B cell (primary cell): ENCODE data around the gene ERICH2. TPM values are rescaled to one million over a fixed set of nuclear protein-coding genes. Genes with fewer than 3 reads are reported as not detected.

Experiments used
- ATAC-seq: fragments of 200-7000 bp; cut with Tn5 transposase; one replicate; pipeline ENCODE4 v1.10.0; 2021; ENCODE audit warnings: low read depth, mild to moderate bottlenecking, moderate number of reproducible peaks, moderate library complexity
- CTCF ChIA-PET: fragments of 350-600 bp; sonication (Branson Sonifier 250); formaldehyde crosslinking; loops from one replicate; lab custom pipeline; 2021; ENCODE audit warnings: antibody characterized with exemption, inconsistent platforms; lab: Charles Lee
- POLR2A ChIA-PET: fragments of 350-600 bp; sonication (Branson Sonifier 250); formaldehyde crosslinking; loops from one replicate; lab custom pipeline; 2021; ENCODE audit warnings: antibody characterized with exemption; lab: Charles Lee
- DNase-seq: peaks from one replicate; pipeline ENCODE4 v3.0.0; 2013
- H2AFZ ChIP-seq: 2 replicates; pipeline ENCODE4 v1.6.1; 2012; ENCODE audit warnings: mild to moderate bottlenecking, low read depth, low read length; ENCODE audit not compliant: insufficient read depth, poor library complexity, severe bottlenecking
- H3K27ac ChIP-seq, 2 donors: 1 replicate in 1 of 2; 2 replicates in 1 of 2; pipeline ENCODE4 v1.5.1; 2012 to 2013; ENCODE audit warnings: low read length in 2 of 2, mild to moderate bottlenecking in 2 of 2, moderate library complexity in 1 of 2
- H3K27me3 ChIP-seq, 4 experiments: fragments of 200-600 bp in 1 of 4; sonication (generic) in 1 of 4; replicated peaks in 1 of 4; 1 replicate in 2 of 4; 2 replicates in 2 of 4; pipeline versions ENCODE4 v1.6.1 to v1.7.0; 2013 to 2016; ENCODE audit warnings: low read length in 3 of 4, mild to moderate bottlenecking in 2 of 4, mixed read lengths in 1 of 4, moderate library complexity in 1 of 4; ENCODE audit not compliant: insufficient read depth in 4 of 4, control insufficient read depth in 3 of 4; ENCODE audit errors: control extremely low read depth in 1 of 4
- H3K36me3 ChIP-seq, 2 experiments: replicated peaks in 1 of 2; 1 replicate in 1 of 2; 2 replicates in 1 of 2; pipeline versions ENCODE4 v1.6.1 to v1.7.1; 2013; ENCODE audit warnings: low read length in 1 of 2; ENCODE audit not compliant: insufficient read depth in 2 of 2, control insufficient read depth in 1 of 2; ENCODE audit errors: control extremely low read depth in 1 of 2, extremely low read depth in 1 of 2
- H3K4me1 ChIP-seq, 2 donors: fragments of 200-600 bp in 1 of 2; sonication (generic) in 1 of 2; 1 replicate in 1 of 2; 2 replicates in 1 of 2; pipeline versions ENCODE4 v1.5.1 to v1.6.1; 2013 to 2017; ENCODE audit warnings: low read length in 2 of 2; ENCODE audit not compliant: control insufficient read depth in 2 of 2, insufficient read depth in 2 of 2
- H3K4me2 ChIP-seq: replicated peaks from 2 replicates; pipeline ENCODE3; 2012; ENCODE audit warnings: mild to moderate bottlenecking, low read depth, low read length; ENCODE audit not compliant: poor library complexity, severe bottlenecking
- H3K4me3 ChIP-seq, 5 experiments: fragments of 200-600 bp in 1 of 5; sonication (generic) in 1 of 5; 1 replicate in 3 of 5; 2 replicates in 2 of 5; pipeline versions ENCODE4 v1.5.1 to v1.7.0; 2011 to 2016; ENCODE audit warnings: low read length in 4 of 5, mild to moderate bottlenecking in 4 of 5, low read depth in 2 of 5, control low read depth in 1 of 5, moderate library complexity in 1 of 5; ENCODE audit not compliant: insufficient read depth in 1 of 5; ENCODE audit errors: control extremely low read depth in 1 of 5, extremely low read depth in 1 of 5
- H3K79me2 ChIP-seq: fragments of 200-600 bp; sonication (generic); one replicate; pipeline ENCODE4 v1.6.0; 2016; ENCODE audit warnings: low read length; ENCODE audit not compliant: control insufficient read depth, insufficient read depth
- H3K9ac ChIP-seq: fragments of 200-600 bp; sonication (generic); 2 replicates; pipeline ENCODE4 v1.6.1; 2017; ENCODE audit warnings: mild to moderate bottlenecking, low read length, moderate library complexity
- H3K9me3 ChIP-seq, 3 donors: one replicate each; pipeline versions ENCODE4 v1.6.1 to v1.7.1; 2013; ENCODE audit warnings: low read length in 2 of 3; ENCODE audit not compliant: control insufficient read depth in 2 of 3, insufficient read depth in 1 of 3; ENCODE audit errors: control extremely low read depth in 1 of 3
- H4K20me1 ChIP-seq: 2 replicates; pipeline ENCODE4 v1.6.0; 2012; ENCODE audit warnings: mild to moderate bottlenecking, low read length; ENCODE audit not compliant: insufficient read depth, control insufficient read depth, poor library complexity, severe bottlenecking
- H3K27ac Mint-ChIP-seq: one replicate; pipeline ENCODE4 v1.8.0; 2021; ENCODE audit warnings: mixed read lengths
- H3K27me3 Mint-ChIP-seq: one replicate; pipeline ENCODE4 v1.8.0; 2021; ENCODE audit warnings: mixed read lengths
- H3K4me1 Mint-ChIP-seq: one replicate; pipeline ENCODE4 v1.8.0; 2021; ENCODE audit warnings: mixed read lengths
- H3K4me3 Mint-ChIP-seq: one replicate; pipeline ENCODE4 v1.8.0; 2021; ENCODE audit warnings: mixed read lengths
- H3K9me3 Mint-ChIP-seq: one replicate; pipeline ENCODE4 v1.8.0; 2022; ENCODE audit warnings: mixed read lengths; ENCODE audit not compliant: insufficient read depth
- EZH2 ChIP-seq: IDR thresholded peaks from 2 replicates; pipeline ENCODE4 v1.6.1; 2012; ENCODE audit warnings: borderline replicate concordance, low read depth, mild to moderate bottlenecking, moderate library complexity, low read length; ENCODE audit not compliant: insufficient read depth, poor library complexity, severe bottlenecking
- WGBS: methylation state at CpG from one replicate; pipeline ENCODE4 v1.1.5; 2013; ENCODE audit warnings: missing lambda C conversion rate; ENCODE audit not compliant: insufficient coverage; 5-methylcytosine and 5-hydroxymethylcytosine counted together
- intact Hi-C: fragments of 100-400 bp; cut with micrococcal nuclease; formaldehyde crosslinking; loops from one replicate; pipeline ENCODE4 v1.10.0; 2022
- polyA plus RNA-seq: library from polyadenylated mRNA; depleted of rRNA; stranded (reverse); fragments of >200 nt; gene quantifications from 2 replicates; pipeline ENCODE4 v1.2.3, GENCODE V29; 2012
- total RNA-seq, 2 donors: library from RNA; stranded (reverse); fragments of 120-200 nt in 1 of 2; gene quantifications; 1 replicate in 1 of 2; 2 replicates in 1 of 2; pipeline versions ENCODE4 v1.2.3 to v1.2.4, GENCODE V29; 2013 to 2022
- TF ChIP-seq, protein P1 (sequence below): fragments of 200-600 bp; IDR thresholded peaks from one replicate; pipeline ENCODE4 v1.8.0; 2022; ENCODE audit warnings: antibody characterized with exemption, mild to moderate bottlenecking

ERICH2 gene
- total and polyA plus RNA-seq, 2 donors (not counting 1 experiment from before 2014, with no cell fraction given), result not detected

DNA sequence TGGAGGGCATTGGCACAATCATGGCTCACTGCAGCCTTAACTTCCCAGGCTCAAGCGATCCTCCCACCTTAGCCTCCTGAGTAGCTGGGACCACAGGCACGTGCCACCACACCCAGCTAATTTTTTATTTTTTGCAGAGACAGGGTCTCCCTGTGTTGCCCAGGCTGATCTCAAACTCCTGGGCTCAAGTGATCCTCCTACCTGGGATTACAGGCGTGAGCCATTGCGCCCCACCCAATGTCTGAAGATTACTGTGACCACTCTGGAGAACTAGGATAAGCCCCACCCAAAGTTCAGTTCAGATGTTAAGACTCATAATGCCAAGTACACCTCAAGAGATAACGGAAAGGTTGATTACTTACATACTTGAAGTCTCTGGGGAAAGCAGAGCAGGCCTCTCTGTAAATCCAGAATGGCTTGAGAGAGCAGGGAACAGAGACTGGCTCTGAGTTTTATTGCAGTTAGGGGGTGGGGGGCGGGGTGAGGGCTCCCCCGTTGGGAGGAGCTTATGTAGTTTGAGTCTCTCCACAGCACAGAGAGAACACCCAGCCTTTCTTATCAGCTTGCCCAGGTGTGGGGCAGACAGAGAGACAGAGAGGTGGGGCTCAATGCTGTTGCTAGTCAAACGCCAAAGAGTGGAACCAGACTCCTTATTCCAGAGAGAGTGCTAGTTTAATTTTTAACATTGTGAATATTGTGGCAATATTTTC is 26.5 kb upstream of the ERICH2 start:
- TF ChIP-seq EZH2, result no peak
- TF ChIP-seq, protein P1, sequence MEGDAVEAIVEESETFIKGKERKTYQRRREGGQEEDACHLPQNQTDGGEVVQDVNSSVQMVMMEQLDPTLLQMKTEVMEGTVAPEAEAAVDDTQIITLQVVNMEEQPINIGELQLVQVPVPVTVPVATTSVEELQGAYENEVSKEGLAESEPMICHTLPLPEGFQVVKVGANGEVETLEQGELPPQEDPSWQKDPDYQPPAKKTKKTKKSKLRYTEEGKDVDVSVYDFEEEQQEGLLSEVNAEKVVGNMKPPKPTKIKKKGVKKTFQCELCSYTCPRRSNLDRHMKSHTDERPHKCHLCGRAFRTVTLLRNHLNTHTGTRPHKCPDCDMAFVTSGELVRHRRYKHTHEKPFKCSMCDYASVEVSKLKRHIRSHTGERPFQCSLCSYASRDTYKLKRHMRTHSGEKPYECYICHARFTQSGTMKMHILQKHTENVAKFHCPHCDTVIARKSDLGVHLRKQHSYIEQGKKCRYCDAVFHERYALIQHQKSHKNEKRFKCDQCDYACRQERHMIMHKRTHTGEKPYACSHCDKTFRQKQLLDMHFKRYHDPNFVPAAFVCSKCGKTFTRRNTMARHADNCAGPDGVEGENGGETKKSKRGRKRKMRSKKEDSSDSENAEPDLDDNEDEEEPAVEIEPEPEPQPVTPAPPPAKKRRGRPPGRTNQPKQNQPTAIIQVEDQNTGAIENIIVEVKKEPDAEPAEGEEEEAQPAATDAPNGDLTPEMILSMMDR, result no peak
- no peak overlapping the region for H3K4me3 Mint-ChIP-seq
- no peak for DNase-seq

DNA sequence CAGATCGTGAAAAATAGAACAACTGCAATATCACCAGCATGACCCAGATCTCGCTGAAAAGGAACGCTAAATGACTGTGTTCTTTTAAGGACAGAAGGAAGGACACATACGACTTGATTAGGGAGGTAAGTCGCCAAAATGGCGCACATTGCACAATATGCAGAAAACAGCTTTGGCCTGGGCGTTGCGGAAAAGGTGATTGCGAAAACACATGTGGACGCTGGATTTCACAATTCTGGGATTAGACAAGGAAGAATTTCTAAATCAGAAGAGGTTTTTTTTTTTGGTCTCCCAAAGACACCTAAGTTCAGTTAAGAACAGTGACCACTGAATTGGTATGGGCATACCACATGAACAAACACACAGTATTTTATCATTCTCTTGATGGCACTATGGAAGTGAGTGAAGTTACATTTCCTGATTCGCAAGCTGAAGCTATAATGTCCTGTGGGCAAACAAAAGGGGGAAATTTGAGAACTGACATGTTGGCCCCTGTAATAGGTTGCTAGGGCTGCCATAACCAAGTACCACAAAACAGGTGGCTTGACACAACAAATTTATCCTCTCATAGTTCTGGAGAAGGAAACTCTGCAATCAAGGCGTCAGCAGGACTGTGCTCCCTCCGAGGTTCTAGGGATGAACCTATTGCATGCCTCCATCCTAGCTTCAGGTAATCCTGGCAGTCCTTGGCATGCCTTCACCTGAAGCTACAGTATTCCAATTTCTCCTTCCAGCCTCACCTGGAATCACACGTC is 25.8 kb upstream of the ERICH2 start:
- no peaks in the 10 kb centered on the region for H3K4me1 ChIP-seq
- CTCF ChIA-PET, result no interaction called here
- H3K36me3 ChIP-seq, result no peaks in the 10 kb centered on the region
- peaks cover 36% of the 10 kb centered on the region for H3K27me3 Mint-ChIP-seq
- DNase-seq, result no peak
- no peak overlapping the region for H3K4me3 ChIP-seq
- no peaks in the 10 kb centered on the region for H3K9me3 Mint-ChIP-seq
- no peak overlapping the region for H3K27ac Mint-ChIP-seq
- H3K79me2 ChIP-seq, result no peaks in the 10 kb centered on the region
- no peak for TF ChIP-seq EZH2
- TF ChIP-seq, protein P1, result no peak
- H3K27me3 ChIP-seq, result peaks cover 0 to 18% (median 6%) of the 10 kb centered on the region in 4 experiments
- 98% methylated on average over 9 of the region's 14 CpGs for WGBS
- H3K4me3 Mint-ChIP-seq, result no peak overlapping the region
- H3K27ac ChIP-seq, result no peak overlapping the region
- H3K9me3 ChIP-seq, result no peaks in the 10 kb centered on the region
- ATAC-seq, result no peak
- no peaks in the 10 kb centered on the region for H4K20me1 ChIP-seq
- no peak overlapping the region for H2AFZ ChIP-seq
- POLR2A ChIA-PET, result no interaction called here
- no peak overlapping the region for H3K9ac ChIP-seq
- no peak overlapping the region for H3K4me2 ChIP-seq
- no peaks in the 10 kb centered on the region for H3K4me1 Mint-ChIP-seq
- intact Hi-C loops, result no loop called here

More for the DNA sequence above, 26.5 kb upstream of the ERICH2 start:
- ChIA-PET POLR2A (no interaction called here), CTCF (no interaction called here)
- Histone ChIP-seq H3K9ac (no peak overlapping the region), H4K20me1 (no peaks in the 10 kb centered on the region), H3K4me1 (no peaks in the 10 kb centered on the region), H3K27ac (no peak overlapping the region), H2AFZ (no peak overlapping the region), H3K9me3 (no peaks in the 10 kb centered on the region), H3K4me2 (no peak overlapping the region), H3K4me3 (no peak overlapping the region), H3K27me3 (peaks cover 0 to 18% (median 5%) of the 10 kb centered on the region in 4 experiments), H3K79me2 (no peaks in the 10 kb centered on the region), H3K36me3 (no peaks in the 10 kb centered on the region)
- Mint-ChIP-seq H3K9me3 (no peaks in the 10 kb centered on the region), H3K27ac (no peak overlapping the region), H3K27me3 (peaks cover 36% of the 10 kb centered on the region), H3K4me1 (no peaks in the 10 kb centered on the region)
- intact Hi-C loops, result no loop called here
- WGBS, result 82% methylated on average over 5 of the region's 8 CpGs
- ATAC-seq, result no peak
